Fibroblast of lung (primary cell): ENCODE results near the gene SCEL. TPM values are rescaled to one million over a fixed set of nuclear protein-coding genes. Genes with fewer than 3 reads are reported as not detected.

ENCODE experiments used
- DNase-seq, 2 donors: peaks; one replicate each; pipeline versions ENCODE4 v3.0.0 to v3.0.0-alpha.2; 2010; ENCODE audit warnings: low read depth in 2 of 2
- H2AFZ ChIP-seq: 2 replicates; pipeline ENCODE4 v1.5.1; 2012; ENCODE audit warnings: low read length, control low read depth, inconsistent platforms
- H3K27ac ChIP-seq: 2 replicates; pipeline ENCODE4 v1.5.1; 2011; ENCODE audit warnings: low read length, control low read depth; ENCODE audit not compliant: insufficient read depth
- H3K27me3 ChIP-seq: 2 replicates; pipeline ENCODE4 v1.5.1; 2011; ENCODE audit warnings: mild to moderate bottlenecking, low read length; ENCODE audit not compliant: control insufficient read depth, insufficient read depth
- H3K36me3 ChIP-seq: 2 replicates; pipeline ENCODE4 v1.5.1; 2011; ENCODE audit warnings: low read length; ENCODE audit not compliant: control insufficient read depth, insufficient read depth
- H3K4me1 ChIP-seq: 2 replicates; pipeline ENCODE4 v1.5.1; 2011; ENCODE audit warnings: low read length; ENCODE audit not compliant: control insufficient read depth, insufficient read depth; ENCODE audit errors: extremely low read depth
- H3K4me2 ChIP-seq: 2 replicates; pipeline ENCODE4 v1.5.1; 2011; ENCODE audit warnings: low read length, control low read depth; ENCODE audit not compliant: insufficient read depth; ENCODE audit errors: extremely low read depth
- H3K4me3 ChIP-seq, 4 experiments: fragments of 200-600 bp in 1 of 4; sonication (generic) in 1 of 4; replicated peaks in 1 of 4; 2 replicates each; pipeline ENCODE4 v1.5.1; 2011 to 2016; ENCODE audit warnings: low read length in 4 of 4, low read depth in 3 of 4, mild to moderate bottlenecking in 3 of 4, control low read depth in 2 of 4, inconsistent platforms in 1 of 4, mixed read lengths in 1 of 4; ENCODE audit not compliant: insufficient read depth in 1 of 4; ENCODE audit errors: control extremely low read depth in 1 of 4
- H3K79me2 ChIP-seq: 2 replicates; pipeline ENCODE4 v1.5.1; 2012; ENCODE audit warnings: mild to moderate bottlenecking, low read length, inconsistent platforms; ENCODE audit not compliant: control insufficient read depth, insufficient read depth
- H3K9ac ChIP-seq: 2 replicates; pipeline ENCODE4 v1.5.1; 2011; ENCODE audit warnings: mild to moderate bottlenecking, low read length, control low read depth; ENCODE audit not compliant: insufficient read depth
- H3K9me3 ChIP-seq: 2 replicates; pipeline ENCODE4 v1.5.1; 2012; ENCODE audit warnings: low read depth, low read length; ENCODE audit not compliant: control insufficient read depth, insufficient read depth
- H4K20me1 ChIP-seq: 2 replicates; pipeline ENCODE4 v1.5.1; 2011; ENCODE audit warnings: low read length; ENCODE audit not compliant: control insufficient read depth, insufficient read depth; ENCODE audit errors: extremely low read depth
- EZH2 ChIP-seq: IDR thresholded peaks from 2 replicates; pipeline ENCODE4 v1.5.1; 2012; ENCODE audit warnings: low read length, control low read depth, mild to moderate bottlenecking; ENCODE audit errors: missing control alignments
- polyA plus RNA-seq, 2 donors: library from polyadenylated mRNA; depleted of rRNA in 1 of 2; stranded (reverse) in 1 of 2; unstranded in 1 of 2; fragments of >200 nt; gene quantifications; 2 replicates each; pipeline ENCODE4 v1.2.1, GENCODE V29; 2011 to 2012; ENCODE audit warnings: missing spikeins in 1 of 2
- total RNA-seq: library from RNA; depleted of rRNA; stranded (reverse); fragments of >200 nt; gene quantifications from 2 replicates; pipeline ENCODE4 v1.2.1, GENCODE V29; 2014
- TF ChIP-seq, protein P1 (sequence below), 2 donors: IDR thresholded peaks in 1 of 2; conservative IDR thresholded peaks in 1 of 2; 1 replicate in 1 of 2; 2 replicates in 1 of 2; pipeline ENCODE4 v1.5.1; 2011 to 2012; ENCODE audit warnings: low read length in 2 of 2, control low read depth in 1 of 2, inconsistent platforms in 1 of 2, low read depth in 1 of 2, mild to moderate bottlenecking in 1 of 2

Gene SCEL
- total and polyA plus RNA-seq, 2 donors (not counting 1 experiment from before 2014, with no cell fraction given), result not detected

DNA sequence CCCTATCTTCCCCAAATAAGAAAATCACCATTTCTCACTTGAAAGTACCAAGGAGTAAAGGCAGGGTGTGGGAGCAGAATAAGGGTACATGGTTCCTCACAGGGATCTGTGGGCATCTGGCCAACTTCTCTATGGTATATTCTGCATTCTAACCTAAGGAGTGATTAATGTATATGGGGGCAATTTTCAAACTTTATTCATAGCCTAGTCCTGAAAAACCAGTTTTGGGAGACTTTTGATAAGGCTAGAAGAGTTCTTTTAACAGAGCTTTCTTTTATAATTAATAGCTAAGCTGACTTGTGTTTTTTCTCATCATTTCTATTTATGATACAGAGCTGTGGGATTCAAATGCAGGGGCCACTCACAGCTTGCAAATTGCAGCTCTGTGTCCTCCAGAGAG lies 852 bp downstream of the SCEL start:
- Histone ChIP-seq H3K27ac (no peak overlapping the region), H3K4me1 (no peaks in the 10 kb centered on the region), H3K4me2 (no peak overlapping the region), H3K9ac (no peak overlapping the region), H3K79me2 (no peaks in the 10 kb centered on the region), H3K27me3 (no peaks in the 10 kb centered on the region), H3K4me3 (no peak overlapping the region), H4K20me1 (no peaks in the 10 kb centered on the region), H3K9me3 (no peaks in the 10 kb centered on the region), H3K36me3 (no peaks in the 10 kb centered on the region), H2AFZ (no peak overlapping the region)
- no peak for DNase-seq
- TF ChIP-seq, protein P1, sequence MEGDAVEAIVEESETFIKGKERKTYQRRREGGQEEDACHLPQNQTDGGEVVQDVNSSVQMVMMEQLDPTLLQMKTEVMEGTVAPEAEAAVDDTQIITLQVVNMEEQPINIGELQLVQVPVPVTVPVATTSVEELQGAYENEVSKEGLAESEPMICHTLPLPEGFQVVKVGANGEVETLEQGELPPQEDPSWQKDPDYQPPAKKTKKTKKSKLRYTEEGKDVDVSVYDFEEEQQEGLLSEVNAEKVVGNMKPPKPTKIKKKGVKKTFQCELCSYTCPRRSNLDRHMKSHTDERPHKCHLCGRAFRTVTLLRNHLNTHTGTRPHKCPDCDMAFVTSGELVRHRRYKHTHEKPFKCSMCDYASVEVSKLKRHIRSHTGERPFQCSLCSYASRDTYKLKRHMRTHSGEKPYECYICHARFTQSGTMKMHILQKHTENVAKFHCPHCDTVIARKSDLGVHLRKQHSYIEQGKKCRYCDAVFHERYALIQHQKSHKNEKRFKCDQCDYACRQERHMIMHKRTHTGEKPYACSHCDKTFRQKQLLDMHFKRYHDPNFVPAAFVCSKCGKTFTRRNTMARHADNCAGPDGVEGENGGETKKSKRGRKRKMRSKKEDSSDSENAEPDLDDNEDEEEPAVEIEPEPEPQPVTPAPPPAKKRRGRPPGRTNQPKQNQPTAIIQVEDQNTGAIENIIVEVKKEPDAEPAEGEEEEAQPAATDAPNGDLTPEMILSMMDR (conservative IDR thresholded peaks at IDR 0.05 in 1 of 2, IDR thresholded peaks at IDR 0.05 in 1 of 2; ENCODE audit: low read depth in 1 of 2, low read length in 2 of 2), result no peak
- TF ChIP-seq EZH2, result no peak

DNA sequence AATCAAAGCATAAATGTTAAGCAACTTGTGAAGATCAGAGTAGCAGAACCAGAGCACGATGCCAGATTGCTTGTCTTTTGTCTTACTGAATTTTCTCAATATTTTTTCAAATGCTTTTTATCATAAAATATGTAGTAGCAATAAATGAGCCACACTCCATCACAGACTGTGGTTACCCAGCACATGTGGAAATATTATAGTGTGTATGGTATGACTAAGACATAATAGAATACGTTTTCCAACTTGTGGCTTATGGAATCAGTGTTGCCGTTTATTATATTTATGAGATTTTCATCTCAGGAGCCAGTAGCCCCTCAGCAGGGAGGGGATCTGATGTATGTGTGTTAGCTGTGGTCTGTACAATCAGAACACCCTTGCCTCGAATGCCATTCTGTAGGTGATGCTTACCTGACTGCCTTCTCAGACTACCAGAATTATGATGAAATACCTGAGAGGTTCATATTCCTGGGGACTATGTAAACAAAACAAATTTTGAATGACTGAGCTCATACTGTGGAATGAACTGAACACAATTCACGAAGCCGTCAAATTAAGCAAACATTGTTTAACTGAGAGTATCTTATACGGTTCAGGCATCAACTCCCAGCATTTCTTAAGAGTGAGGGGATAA lies 1.9 kb downstream of the SCEL start:
- Histone ChIP-seq H3K27ac (no peak overlapping the region), H3K4me3 (no peak overlapping the region), H3K36me3 (no peaks in the 10 kb centered on the region), H3K9me3 (no peaks in the 10 kb centered on the region), H3K79me2 (no peaks in the 10 kb centered on the region), H4K20me1 (no peaks in the 10 kb centered on the region), H3K9ac (no peak overlapping the region), H3K4me1 (no peaks in the 10 kb centered on the region), H2AFZ (no peak overlapping the region), H3K4me2 (no peak overlapping the region), H3K27me3 (no peaks in the 10 kb centered on the region)
- DNase-seq, result peak in 1 of 2 donors; percentile 39
- TF ChIP-seq, protein P1 (conservative IDR thresholded peaks at IDR 0.05 in 1 of 2, IDR thresholded peaks at IDR 0.05 in 1 of 2; ENCODE audit: low read depth in 1 of 2, low read length in 2 of 2), result no peak
- no peak for TF ChIP-seq EZH2

DNA sequence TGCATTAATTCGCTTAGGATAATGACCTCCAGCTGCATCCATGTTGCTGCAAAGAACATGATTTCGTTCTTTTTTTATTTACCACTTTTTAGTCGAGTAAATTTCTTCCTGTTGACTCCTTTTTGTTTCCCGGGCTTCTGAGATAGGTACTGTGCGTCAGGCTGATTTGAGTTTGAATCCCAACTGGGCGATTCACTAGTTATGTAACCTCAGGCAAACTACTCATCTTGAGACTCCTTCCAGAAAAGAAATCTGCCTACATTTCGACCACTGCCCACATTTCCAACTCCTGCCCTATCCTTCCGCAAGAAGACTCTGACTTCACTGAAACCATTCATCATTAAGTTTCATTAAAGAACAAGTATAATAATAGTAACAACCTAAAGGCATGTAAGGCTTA lies 8.2 kb downstream of the SCEL start:
- Histone ChIP-seq H3K4me2 (no peak overlapping the region), H3K9me3 (no peaks in the 10 kb centered on the region), H3K79me2 (no peaks in the 10 kb centered on the region), H3K27me3 (no peaks in the 10 kb centered on the region), H3K27ac (no peak overlapping the region), H3K4me1 (no peaks in the 10 kb centered on the region), H3K9ac (no peak overlapping the region), H2AFZ (no peak overlapping the region), H3K36me3 (no peaks in the 10 kb centered on the region), H3K4me3 (no peak overlapping the region), H4K20me1 (no peaks in the 10 kb centered on the region)
- TF ChIP-seq EZH2, result no peak
- TF ChIP-seq, protein P1 (conservative IDR thresholded peaks at IDR 0.05 in 1 of 2, IDR thresholded peaks at IDR 0.05 in 1 of 2; ENCODE audit: low read depth in 1 of 2, low read length in 2 of 2), result no peak
- peak in 1 of 2 donors; percentile 21 for DNase-seq
